ENCODE data around the gene PQBP1. TPM values are rescaled to one million over a fixed set of nuclear protein-coding genes. Genes with fewer than 3 reads are reported as not detected.

PQBP1 gene
- total RNA-seq, 4 donors from 2014 or later, result 61.3 to 90.4 (median 67.8) TPM

- Histone ChIP-seq H3K36me3 (peaks cover 0 to 4% of the 10 kb centered on the region in 2 donors), H3K4me3 (no peak overlapping the region), H3K9me3 (no peaks in the 10 kb centered on the region), H3K27ac (no peak overlapping the region), H3K27me3 (no peaks in the 10 kb centered on the region), H3K4me1 (peaks cover 5 to 9% of the 10 kb centered on the region in 2 donors)
- DNase-seq (no peak), ATAC-seq (no peak)
- intact Hi-C loops (cut with DNase I; ENCODE audit: low total_unique reads), result loop anchor here (5.0 to 10.0 kb wide), 3 partner anchors 149 to 271 kb away; partner anchors contain the start of genes MAGIX and TFE3
- in situ Hi-C loops (cut with MboI; ENCODE audit: low sequenced_read_pairs in 4 of 4), result loop anchor here in 1 of 4 donors (10.0 kb wide), 1 partner anchor 89 kb away; the partner anchor contains the start of gene HDAC6
- TF ChIP-seq CTCF (IDR thresholded peaks at IDR 0.05 in 4 of 5, conservative IDR thresholded peaks at IDR 0.05 in 1 of 5) (no peak), POLR2A (IDR thresholded peaks at IDR 0.05) (no peak)
Measured at GRCh38 chrX:48893556-48894348, 4.0 kb upstream of the PQBP1 start.

DNA sequence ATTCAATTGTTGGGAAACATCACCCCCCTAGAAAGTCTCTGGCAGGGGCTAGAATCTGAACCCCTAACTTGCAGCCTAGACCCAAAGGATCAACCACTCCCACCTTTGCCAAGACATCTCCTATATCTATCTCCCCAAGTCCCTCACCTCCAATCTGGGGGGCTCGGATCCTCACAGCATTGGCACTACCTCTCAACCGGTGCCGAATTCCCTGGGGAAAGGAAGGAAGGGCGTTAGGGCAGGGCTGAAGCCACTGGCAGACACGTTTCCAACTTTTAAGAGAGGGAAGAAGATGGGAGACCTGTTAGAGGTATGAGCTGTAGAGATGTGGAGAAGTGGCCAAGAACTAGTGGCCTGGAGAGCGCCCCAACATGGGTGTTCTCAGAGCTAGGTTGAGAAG lies 2.8 kb upstream of the PQBP1 start:
- Histone ChIP-seq H3K27ac (no peak overlapping the region), H3K36me3 (peaks cover 0 to 4% of the 10 kb centered on the region in 2 donors), H3K9me3 (no peaks in the 10 kb centered on the region), H3K27me3 (no peaks in the 10 kb centered on the region), H3K4me1 (peaks cover 5 to 16% of the 10 kb centered on the region in 2 donors), H3K4me3 (no peak overlapping the region)
- intact Hi-C loops (cut with DNase I; ENCODE audit: low total_unique reads), result loop anchor here (5.0 to 10.0 kb wide), 5 partner anchors 107 to 298 kb away; partner anchors contain the start of genes GRIPAP1, MAGIX, TFE3 and WDR13
- in situ Hi-C loops (cut with MboI; ENCODE audit: low sequenced_read_pairs in 4 of 4), result loop anchor here in 1 of 4 donors (10.0 kb wide), 1 partner anchor 90 kb away; the partner anchor contains the start of gene HDAC6
- no peak for TF ChIP-seq POLR2A (IDR thresholded peaks at IDR 0.05)
- TF ChIP-seq CTCF (IDR thresholded peaks at IDR 0.05 in 4 of 5, conservative IDR thresholded peaks at IDR 0.05 in 1 of 5), result no peak
- DNase-seq (no peak), ATAC-seq (no peak)

DNA sequence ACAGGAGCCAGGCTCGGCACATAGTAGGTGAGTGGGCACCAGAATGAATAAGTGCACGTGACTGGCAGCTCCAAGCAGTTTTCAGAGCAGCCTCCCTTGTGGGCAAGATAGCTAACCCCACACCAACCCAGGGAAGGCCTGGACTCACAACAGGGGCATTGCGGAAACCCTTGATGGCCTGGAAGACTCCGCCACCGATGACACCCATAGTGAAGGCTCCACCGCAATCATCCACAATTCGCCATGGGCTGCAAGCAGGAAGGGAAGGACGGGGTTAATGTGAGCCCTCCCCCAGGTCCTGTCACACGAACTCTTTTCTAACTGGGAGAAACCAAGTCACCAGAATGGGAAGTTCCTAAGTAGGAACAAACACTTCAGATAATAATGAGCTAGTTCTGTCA lies 1.1 kb upstream of the PQBP1 start:
- TF ChIP-seq CTCF (IDR thresholded peaks at IDR 0.05 in 4 of 5, conservative IDR thresholded peaks at IDR 0.05 in 1 of 5), result no peak
- no peak for TF ChIP-seq POLR2A (IDR thresholded peaks at IDR 0.05)
- ATAC-seq (no peak), DNase-seq (no peak)
- Histone ChIP-seq H3K9me3 (no peaks in the 10 kb centered on the region), H3K4me3 (peak overlapping the region; percentile 62 to 79 (median 72)), H3K36me3 (peaks cover 0 to 6% of the 10 kb centered on the region in 2 donors), H3K27ac (peak overlapping the region; percentile 90 to 98 (median 95)), H3K4me1 (peaks cover 5 to 16% of the 10 kb centered on the region in 2 donors), H3K27me3 (no peaks in the 10 kb centered on the region)
- in situ Hi-C loops (cut with MboI; ENCODE audit: low sequenced_read_pairs in 4 of 4), result loop anchor here in 1 of 4 donors (10.0 kb wide), 1 partner anchor 92 kb away; the partner anchor contains the start of gene HDAC6
- intact Hi-C loops (cut with DNase I; ENCODE audit: low total_unique reads), result loop anchor here (1.0 to 10.0 kb wide), 5 partner anchors 95 to 299 kb away; partner anchors contain the start of genes GRIPAP1, MAGIX and WDR13

- peak overlapping the region; percentile 90 to 98 (median 95) for H3K27ac ChIP-seq
- no peak for TF ChIP-seq POLR2A (IDR thresholded peaks at IDR 0.05)
- TF ChIP-seq CTCF (IDR thresholded peaks at IDR 0.05 in 4 of 5, conservative IDR thresholded peaks at IDR 0.05 in 1 of 5), result no peak
- H3K4me3 ChIP-seq, result peak overlapping the region; percentile 62 to 79 (median 72)
- intact Hi-C loops (cut with DNase I; ENCODE audit: low total_unique reads), result loop anchor here (1.0 to 10.0 kb wide), 5 partner anchors 96 to 300 kb away; partner anchors contain the start of genes GRIPAP1, MAGIX and WDR13
- no peaks in the 10 kb centered on the region for H3K27me3 ChIP-seq
- peak; percentile 58 to 77 for DNase-seq
- in situ Hi-C loops (cut with MboI; ENCODE audit: low sequenced_read_pairs in 4 of 4), result loop anchor here in 1 of 4 donors (10.0 kb wide), 1 partner anchor 92 kb away; the partner anchor contains the start of gene HDAC6
- H3K9me3 ChIP-seq, result no peaks in the 10 kb centered on the region
- peaks cover under 1 to 12% of the 10 kb centered on the region in 2 donors for H3K4me1 ChIP-seq
- peaks cover 0 to 12% of the 10 kb centered on the region in 2 donors for H3K36me3 ChIP-seq
- ATAC-seq, result peak; percentile 31 to 64
Measured at GRCh38 chrX:48897157-48897624, 539 bp upstream of the PQBP1 start.
